Activated CD8-positive, alpha-beta memory T cell treated with anti-CD3 and anti-CD28 coated beads, Interleukin-2, amount 50 U/mL, for 24 hours (primary cell): ENCODE data around the gene RASSF4.
"Not testable (repeated sequence)": the region's sequence is repeated elsewhere in the genome, so short reads cannot be mapped to it uniquely, and the experiment has no call there.

ENCODE experiments used
- DNase-seq: peaks from one replicate; pipeline ENCODE4 v3.0.0-alpha.2; 2020; ENCODE audit errors: extremely low read depth

Gene RASSF4

DNA sequence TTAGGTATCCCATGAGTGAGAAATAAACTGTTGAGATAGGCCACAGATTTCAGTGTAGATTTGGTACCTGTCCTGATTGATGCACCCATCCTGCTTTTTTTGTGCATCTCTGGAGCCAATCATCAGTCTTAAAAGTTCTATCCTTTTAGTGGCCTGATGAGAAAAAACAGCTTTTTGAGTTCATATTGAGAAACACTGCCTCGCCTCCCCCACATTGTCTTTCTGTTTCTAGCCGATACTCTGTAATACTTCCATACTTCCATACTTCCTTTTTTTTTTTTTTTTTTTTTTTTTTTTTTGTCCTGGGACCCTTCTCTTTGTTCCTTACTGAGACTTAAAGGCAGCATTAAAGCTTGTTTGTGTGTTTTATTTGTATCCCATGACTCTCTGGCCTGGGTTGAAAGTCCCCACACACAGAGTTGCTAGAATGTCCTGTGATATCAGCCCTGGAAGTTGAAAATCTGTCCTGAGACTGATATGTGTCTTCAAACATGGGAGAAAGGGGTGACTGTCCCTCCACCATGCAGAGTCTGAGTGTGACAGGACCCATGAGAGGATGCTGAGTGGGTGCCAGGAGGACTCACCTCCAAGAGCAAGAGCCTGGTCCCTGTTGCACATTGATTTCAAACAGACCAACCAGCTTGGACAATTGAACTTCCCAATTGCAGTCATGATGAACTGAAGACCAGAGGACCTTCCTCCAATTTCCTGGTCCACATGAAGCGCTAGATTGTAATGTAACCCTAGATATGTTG is 46.9 kb downstream of the RASSF4 start:
- DNase-seq, result no peak

- no peak for DNase-seq
These were observed 49.0 kb downstream of the RASSF4 start for GRCh38 chr10:45008524-45009161.

- not testable (repeated sequence) for DNase-seq
These were observed 55.0 kb downstream of the RASSF4 start for GRCh38 chr10:45014557-45014956.

DNA sequence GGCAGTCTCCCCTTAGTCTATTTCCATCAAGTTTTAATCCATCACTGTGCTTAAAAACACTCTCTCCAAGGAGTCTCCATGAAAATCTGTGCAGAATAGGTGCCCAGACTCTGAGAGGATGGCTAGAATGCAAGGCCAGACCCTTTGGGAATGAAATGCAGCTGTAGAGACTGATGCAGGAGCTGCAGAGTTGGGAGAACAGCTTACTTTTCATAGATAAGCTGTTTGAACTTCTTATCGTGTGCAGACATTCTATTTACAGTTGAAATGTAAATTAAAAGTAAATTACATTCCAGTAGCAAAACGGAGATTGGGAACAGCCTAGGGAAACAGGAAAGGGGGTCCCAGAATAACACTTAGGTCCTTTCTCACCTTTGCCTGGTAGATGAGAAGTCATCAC is 56.0 kb downstream of the RASSF4 start:
- DNase-seq, result no peak

- DNase-seq, result no peak
These were observed 63.8 kb downstream of the RASSF4 start for GRCh38 chr10:45023426-45023825.

GRCh38 chr10:45034301-45034700 is 74.7 kb downstream of the RASSF4 start:
- DNase-seq, result no peak

DNA sequence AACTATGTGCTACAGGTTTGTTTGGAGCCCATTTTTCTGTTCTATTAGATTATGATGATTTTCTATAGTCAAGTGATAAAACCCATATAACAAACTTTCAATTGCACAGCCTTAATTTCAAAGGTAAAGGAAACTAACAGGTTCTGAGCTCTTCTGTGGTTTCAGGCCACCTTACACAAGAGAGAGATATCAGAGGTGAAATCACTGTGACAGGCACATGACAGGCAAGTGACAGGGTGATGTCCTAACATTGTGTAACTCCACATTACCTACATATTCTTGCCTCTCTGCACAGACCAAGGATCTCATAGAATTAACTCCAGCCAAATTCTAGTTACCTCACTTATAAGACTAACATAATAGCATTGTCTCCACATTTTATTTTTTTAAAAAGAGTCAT is 76.1 kb downstream of the RASSF4 start:
- no peak for DNase-seq

- DNase-seq, result no peak
These were observed 81.4 kb downstream of the RASSF4 start for GRCh38 chr10:45040921-45041542.

- DNase-seq, result no peak
These were observed 84.7 kb downstream of the RASSF4 start for GRCh38 chr10:45044290-45044689.
